ENCODE measurements around the gene ZKSCAN5.

ZKSCAN5 gene

DNA sequence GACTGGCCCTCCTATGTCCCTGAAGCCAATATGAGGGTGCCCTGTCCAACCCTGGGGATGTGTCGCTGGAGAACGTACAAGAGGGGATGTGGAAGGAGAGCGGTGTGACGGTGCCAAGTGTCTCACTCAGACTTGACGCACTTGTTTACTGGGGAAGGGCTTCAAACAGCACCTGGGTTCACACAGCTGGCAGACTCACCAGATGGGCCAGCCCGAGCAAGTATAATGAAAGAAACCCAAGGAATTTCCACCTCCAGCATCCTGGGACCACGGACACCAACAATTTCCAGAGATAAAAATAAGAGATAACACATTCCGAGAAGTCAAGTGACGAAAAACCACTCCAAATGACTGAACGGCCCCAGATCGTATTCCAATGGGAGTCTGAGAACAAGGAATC, 43.8 kb upstream of the ZKSCAN5 start:
- H3K27me3 ChIP-seq (ENCODE audit: insufficient read depth, low read length, poor library complexity, severe bottlenecking) = no peaks in the 10 kb centered on the region

DNA sequence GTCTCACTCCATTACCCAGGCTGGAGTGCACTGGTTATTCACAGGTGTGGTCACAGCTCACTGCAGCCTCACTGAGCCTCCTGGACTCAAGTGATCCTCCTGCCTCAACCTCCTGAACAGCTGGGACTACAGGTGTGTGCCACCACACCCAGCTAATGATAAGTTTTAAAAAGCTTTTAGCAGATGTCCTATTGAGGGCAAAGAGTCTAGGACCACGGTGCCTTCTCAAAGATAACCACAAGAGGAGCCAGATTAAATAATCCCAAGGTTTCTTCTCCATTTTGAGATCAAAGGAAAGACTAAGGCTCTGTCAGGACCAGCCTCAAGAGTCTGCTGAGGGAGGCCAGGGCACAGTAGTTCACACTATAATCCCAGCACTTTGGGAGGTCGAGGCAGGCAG, 43.2 kb upstream of the ZKSCAN5 start:
- Histone ChIP-seq H3K4me2 (ENCODE audit: low read depth, low read length, poor library complexity, severe bottlenecking) (peak overlapping the region; percentile 35), H3K9me3 (ENCODE audit: insufficient read depth, low read depth, low read length) (no peaks in the 10 kb centered on the region), H3F3A (ENCODE audit: low read depth) (no peaks in the 10 kb centered on the region), H3K27me3 (ENCODE audit: insufficient read depth, low read length, poor library complexity, severe bottlenecking) (no peaks in the 10 kb centered on the region), H3K79me2 (ENCODE audit: insufficient read depth, low read length) (peaks cover 85% of the 10 kb centered on the region), H3K9me2 (replicated peaks; ENCODE audit: low read depth, low read length) (no peaks in the 10 kb centered on the region), H3K36me3 (ENCODE audit: insufficient read depth, low read length) (peaks cover 33% of the 10 kb centered on the region), H2AFZ (ENCODE audit: low read length) (no peak overlapping the region), H3K4me1 (ENCODE audit: insufficient read depth, low read length, poor library complexity, severe bottlenecking) (peaks cover 18% of the 10 kb centered on the region), H3K9ac (ENCODE audit: low read depth, low read length, poor library complexity, severe bottlenecking) (no peak overlapping the region), H4K20me1 (ENCODE audit: insufficient read depth, low read length, poor library complexity, severe bottlenecking) (peaks cover 60% of the 10 kb centered on the region), H3K4me3 (ENCODE audit: low read length, poor library complexity, severe bottlenecking) (no peak overlapping the region)
- TF ChIP-seq EZH2phosphoT487 (IDR thresholded peaks at IDR 0.05; ENCODE audit: borderline replicate concordance) (no peak), CTCF (conservative IDR thresholded peaks at IDR 0.05; ENCODE audit: low read length) (peak; percentile 20; the same call in 1 of the 2 replicates)

More for the DNA sequence above, 43.8 kb upstream of the ZKSCAN5 start:
- TF ChIP-seq EZH2phosphoT487 (IDR thresholded peaks at IDR 0.05; ENCODE audit: borderline replicate concordance) (no peak), CTCF (conservative IDR thresholded peaks at IDR 0.05; ENCODE audit: low read length) (no peak)
- peaks cover 38% of the 10 kb centered on the region for H3K36me3 ChIP-seq (ENCODE audit: insufficient read depth, low read length)
- H3K9ac ChIP-seq (ENCODE audit: low read depth, low read length, poor library complexity, severe bottlenecking) = no peak overlapping the region
- H3F3A ChIP-seq (ENCODE audit: low read depth) = no peaks in the 10 kb centered on the region
- no peaks in the 10 kb centered on the region for H3K9me3 ChIP-seq (ENCODE audit: insufficient read depth, low read depth, low read length)
- peaks cover 81% of the 10 kb centered on the region for H3K79me2 ChIP-seq (ENCODE audit: insufficient read depth, low read length)
- peaks cover 60% of the 10 kb centered on the region for H4K20me1 ChIP-seq (ENCODE audit: insufficient read depth, low read length, poor library complexity, severe bottlenecking)
- H3K4me3 ChIP-seq (ENCODE audit: low read length, poor library complexity, severe bottlenecking) = no peak overlapping the region
- H2AFZ ChIP-seq (ENCODE audit: low read length) = no peak overlapping the region
- no peaks in the 10 kb centered on the region for H3K9me2 ChIP-seq (replicated peaks; ENCODE audit: low read depth, low read length)
- H3K4me1 ChIP-seq (ENCODE audit: insufficient read depth, low read length, poor library complexity, severe bottlenecking) = peaks cover 17% of the 10 kb centered on the region
- H3K4me2 ChIP-seq (ENCODE audit: low read depth, low read length, poor library complexity, severe bottlenecking) = peak overlapping the region; percentile 35

GRCh38 chr7:99465421-99465768, 39.1 kb upstream of the ZKSCAN5 start:
- H2AFZ ChIP-seq (ENCODE audit: low read length) = 0 out of 2 replicates have a peak overlapping the region, but pooled peaks have one; percentile 99
- H3K4me1 ChIP-seq (ENCODE audit: insufficient read depth, low read length, poor library complexity, severe bottlenecking) = peaks cover 20% of the 10 kb centered on the region
- TF ChIP-seq CTCF (conservative IDR thresholded peaks at IDR 0.05; ENCODE audit: low read length) (no peak), EZH2phosphoT487 (IDR thresholded peaks at IDR 0.05; ENCODE audit: borderline replicate concordance) (no peak)
- H4K20me1 ChIP-seq (ENCODE audit: insufficient read depth, low read length, poor library complexity, severe bottlenecking) = peaks cover 29% of the 10 kb centered on the region
- peak overlapping the region; percentile 86 for H3K9ac ChIP-seq (ENCODE audit: low read depth, low read length, poor library complexity, severe bottlenecking)
- H3K36me3 ChIP-seq (ENCODE audit: insufficient read depth, low read length) = no peaks in the 10 kb centered on the region
- H3K4me3 ChIP-seq (ENCODE audit: low read length, poor library complexity, severe bottlenecking) = peak overlapping the region; percentile 83
- no peaks in the 10 kb centered on the region for H3K27me3 ChIP-seq (ENCODE audit: insufficient read depth, low read length, poor library complexity, severe bottlenecking)
- H3K9me3 ChIP-seq (ENCODE audit: insufficient read depth, low read depth, low read length) = no peaks in the 10 kb centered on the region
- peak overlapping the region; percentile 97 for H3K4me2 ChIP-seq (ENCODE audit: low read depth, low read length, poor library complexity, severe bottlenecking)
- H3F3A ChIP-seq (ENCODE audit: low read depth) = no peaks in the 10 kb centered on the region
- peaks cover 54% of the 10 kb centered on the region for H3K79me2 ChIP-seq (ENCODE audit: insufficient read depth, low read length)
- no peaks in the 10 kb centered on the region for H3K9me2 ChIP-seq (replicated peaks; ENCODE audit: low read depth, low read length)
